Activated naive CD8-positive, alpha-beta T cell treated with anti-CD3 and anti-CD28 coated beads, Interleukin-2, amount 50 U/mL, for 16 hours (primary cell): ENCODE measurements around the gene MIPOL1.
"Not testable (repeated sequence)": the region's sequence is repeated elsewhere in the genome, so short reads cannot be mapped to it uniquely, and the experiment has no call there.

Experiments
- DNase-seq: peaks from one replicate; pipeline ENCODE4 v3.0.0-alpha.2; 2020; ENCODE audit warnings: low read depth, low spot score

MIPOL1 gene

GRCh38 chr14:37197421-37198272 lies at the start of gene MIPOL1:
Gene MIPOL1, plus strand, starts transcription at chr14:37197937. Its CDS starts 49,952 bp downstream, at chr14:37247889.
- no peak for DNase-seq

- no peak for DNase-seq
Observed at GRCh38 chr14:37150414-37150813, 47.3 kb upstream of the MIPOL1 start.

- DNase-seq = no peak
Observed at GRCh38 chr14:37153005-37153404, 44.7 kb upstream of the MIPOL1 start.

GRCh38 chr14:37153483-37153882 lies 44.3 kb upstream of the MIPOL1 start:
- DNase-seq = no peak

- DNase-seq = no peak
Observed at GRCh38 chr14:37157987-37158386, 39.8 kb upstream of the MIPOL1 start.

GRCh38 chr14:37162307-37162706 lies 35.4 kb upstream of the MIPOL1 start:
- not testable (repeated sequence) for DNase-seq

- no peak for DNase-seq
Observed at GRCh38 chr14:37165794-37166193, 31.9 kb upstream of the MIPOL1 start.

GRCh38 chr14:37167151-37168047 lies 30.3 kb upstream of the MIPOL1 start:
- DNase-seq = no peak

GRCh38 chr14:37168721-37169120 lies 29.0 kb upstream of the MIPOL1 start:
- DNase-seq = no peak

GRCh38 chr14:37170237-37170636 lies 27.5 kb upstream of the MIPOL1 start:
- DNase-seq = no peak

- no peak for DNase-seq
Observed at GRCh38 chr14:37170993-37171392, 26.7 kb upstream of the MIPOL1 start.

GRCh38 chr14:37171678-37172023 lies 26.1 kb upstream of the MIPOL1 start:
- DNase-seq = no peak

- no peak for DNase-seq
Observed at GRCh38 chr14:37172024-37172869, 25.5 kb upstream of the MIPOL1 start, which contains the start of gene SLC25A21. Gene SLC25A21, minus strand, starts transcription at chr14:37172606.

GRCh38 chr14:37172936-37173614 lies 24.7 kb upstream of the MIPOL1 start:
- DNase-seq = no peak

- no peak for DNase-seq
Observed at GRCh38 chr14:37179896-37180502, 17.7 kb upstream of the MIPOL1 start.

GRCh38 chr14:37180886-37181285 lies 16.9 kb upstream of the MIPOL1 start:
- not testable (repeated sequence) for DNase-seq

- no peak for DNase-seq
Observed at GRCh38 chr14:37181441-37181840, 16.3 kb upstream of the MIPOL1 start.

- not testable (repeated sequence) for DNase-seq
Observed at GRCh38 chr14:37184520-37184919, 13.2 kb upstream of the MIPOL1 start.

GRCh38 chr14:37185670-37186069 lies 12.1 kb upstream of the MIPOL1 start:
- no peak for DNase-seq

GRCh38 chr14:37186865-37187264 lies 10.9 kb upstream of the MIPOL1 start:
- DNase-seq = no peak

- DNase-seq = no peak
Observed at GRCh38 chr14:37187294-37187693, 10.4 kb upstream of the MIPOL1 start.
